GM21390 (cell line): Measurements from ENCODE around the gene PEX13.
"Not testable (repeated sequence)": the region's sequence is repeated elsewhere in the genome, so short reads cannot be mapped to it uniquely, and the experiment has no call there.

Source experiments
- ATAC-seq: cut with Tn5 transposase; IDR thresholded peaks from one replicate; pipeline ENCODE4 v1.9.1; 2021; ENCODE audit not compliant: unreplicated experiment

Gene PEX13, protein sequence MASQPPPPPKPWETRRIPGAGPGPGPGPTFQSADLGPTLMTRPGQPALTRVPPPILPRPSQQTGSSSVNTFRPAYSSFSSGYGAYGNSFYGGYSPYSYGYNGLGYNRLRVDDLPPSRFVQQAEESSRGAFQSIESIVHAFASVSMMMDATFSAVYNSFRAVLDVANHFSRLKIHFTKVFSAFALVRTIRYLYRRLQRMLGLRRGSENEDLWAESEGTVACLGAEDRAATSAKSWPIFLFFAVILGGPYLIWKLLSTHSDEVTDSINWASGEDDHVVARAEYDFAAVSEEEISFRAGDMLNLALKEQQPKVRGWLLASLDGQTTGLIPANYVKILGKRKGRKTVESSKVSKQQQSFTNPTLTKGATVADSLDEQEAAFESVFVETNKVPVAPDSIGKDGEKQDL

DNA sequence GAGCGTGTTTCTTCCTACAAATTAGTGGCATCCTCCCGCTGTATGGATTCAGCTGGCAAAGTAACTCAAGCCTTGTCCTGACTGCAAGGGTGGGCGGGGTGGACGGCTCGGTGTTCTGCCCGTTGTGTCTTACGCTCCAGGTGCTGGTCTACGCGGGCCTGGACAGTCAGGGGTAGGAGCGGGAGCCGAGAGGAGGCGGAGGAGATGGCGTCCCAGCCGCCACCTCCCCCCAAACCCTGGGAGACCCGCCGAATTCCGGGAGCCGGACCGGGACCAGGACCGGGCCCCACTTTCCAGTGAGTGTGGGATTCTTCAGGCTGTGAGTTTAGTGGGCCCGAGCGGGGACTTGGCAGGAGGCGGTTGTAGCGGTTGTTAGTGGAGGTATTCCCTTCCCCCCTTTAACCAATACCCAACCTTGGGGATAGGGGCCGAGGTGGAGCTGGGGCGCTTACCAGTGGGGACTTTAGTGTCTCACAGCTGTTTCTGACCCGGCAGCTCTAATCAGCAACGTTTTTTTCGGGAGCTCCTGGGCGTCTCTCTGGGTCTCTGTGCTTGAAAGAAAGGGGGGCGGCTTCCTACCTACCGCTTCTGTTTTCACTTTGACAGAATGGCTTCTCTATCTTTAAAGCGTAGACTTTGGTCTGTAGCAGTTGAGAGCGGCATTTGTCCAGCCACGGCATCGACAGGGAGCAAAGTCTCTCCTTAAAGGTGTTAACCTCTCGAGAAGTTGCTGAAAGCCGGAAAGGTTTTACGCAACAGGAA is at the start of gene PEX13, which contains the start of gene PUS10:
Gene PEX13, plus strand, starts transcription at position 165 of the 762 bp plus-strand sequence. Its CDS starts 40 bp downstream, at position 205.
Gene PUS10, minus strand, starts transcription at position 700 of the 762 bp plus-strand sequence. CDS start 6,365 bp downstream, outside the sequence.
- peak; percentile 75 for ATAC-seq

DNA sequence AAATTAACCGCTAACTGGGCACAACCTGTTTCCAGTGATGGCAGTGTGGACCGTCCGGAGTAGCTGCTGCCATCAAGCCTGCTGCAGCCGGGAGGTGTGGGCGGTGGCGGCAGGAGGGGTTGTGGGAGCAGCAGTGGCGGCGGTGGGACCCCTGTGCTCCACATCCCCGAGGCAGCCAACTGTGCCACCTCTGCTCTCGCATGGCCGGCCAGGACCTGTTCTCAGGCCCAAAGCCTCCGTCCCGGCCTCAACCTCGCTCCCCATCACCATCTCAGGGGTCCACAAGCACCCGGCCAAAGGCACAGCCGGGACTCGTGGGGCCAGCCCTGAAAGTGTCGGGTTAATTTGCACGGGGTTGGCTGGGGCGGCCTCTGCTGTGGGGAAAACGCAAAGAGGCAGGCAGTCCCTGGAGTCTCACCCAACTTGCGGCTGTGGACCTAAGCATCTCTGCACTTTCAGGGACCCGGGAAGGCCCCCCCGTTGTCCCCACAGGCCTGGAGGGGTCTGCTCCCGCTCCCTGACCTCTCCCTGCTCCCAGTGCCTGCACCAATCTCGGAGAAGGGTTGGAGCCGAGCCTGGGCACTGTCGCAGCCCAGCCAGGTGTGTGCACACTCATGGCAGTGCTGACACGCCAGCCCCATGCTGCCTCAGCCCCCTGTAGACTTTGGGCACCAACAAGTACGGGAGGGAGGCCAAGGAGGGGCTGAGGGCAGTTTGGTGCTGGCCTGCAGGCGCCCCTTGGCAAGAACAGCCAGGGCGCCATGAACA is 44.4 kb upstream of the PEX13 start:
- no peak for ATAC-seq

DNA sequence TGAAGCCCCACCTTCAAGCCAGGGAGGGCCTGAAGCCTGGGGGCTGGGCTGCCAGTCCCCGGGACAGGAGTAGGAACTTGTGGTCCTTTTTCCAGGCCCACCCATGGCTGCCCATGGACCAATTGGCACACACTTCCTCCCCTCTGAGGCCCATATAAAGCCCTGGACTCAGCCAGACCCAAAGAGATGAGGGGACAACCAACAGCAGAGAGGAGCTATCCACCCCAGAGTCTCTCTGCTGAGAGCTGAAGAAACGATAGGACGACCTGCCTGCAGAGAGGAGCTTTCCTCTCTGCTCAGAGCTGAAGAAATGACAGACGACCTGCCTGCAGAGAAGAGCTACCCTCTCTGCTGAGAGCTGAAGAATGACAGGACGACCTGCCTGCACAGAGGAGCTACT is 43.8 kb upstream of the PEX13 start:
- ATAC-seq: no peak

DNA sequence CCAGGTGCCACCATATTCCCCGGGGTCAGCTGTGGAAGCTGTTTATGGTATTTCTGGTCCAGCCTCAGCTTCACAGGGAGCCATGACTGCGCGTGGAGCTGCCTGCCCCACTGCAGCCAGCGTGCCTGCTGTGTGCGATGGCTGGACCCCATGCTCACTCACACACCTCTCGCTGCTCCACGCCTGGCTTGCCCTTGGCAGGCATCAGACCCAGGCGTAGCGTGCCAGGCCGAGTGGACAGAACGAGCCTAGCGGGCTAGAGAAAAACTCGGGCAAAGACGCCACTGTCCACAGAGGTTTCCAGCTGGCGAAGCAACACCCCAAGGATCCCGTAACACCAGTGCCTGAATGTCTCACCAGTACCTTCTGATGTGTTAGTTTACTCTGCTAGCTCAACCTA is 42.9 kb upstream of the PEX13 start:
- no peak for ATAC-seq

DNA sequence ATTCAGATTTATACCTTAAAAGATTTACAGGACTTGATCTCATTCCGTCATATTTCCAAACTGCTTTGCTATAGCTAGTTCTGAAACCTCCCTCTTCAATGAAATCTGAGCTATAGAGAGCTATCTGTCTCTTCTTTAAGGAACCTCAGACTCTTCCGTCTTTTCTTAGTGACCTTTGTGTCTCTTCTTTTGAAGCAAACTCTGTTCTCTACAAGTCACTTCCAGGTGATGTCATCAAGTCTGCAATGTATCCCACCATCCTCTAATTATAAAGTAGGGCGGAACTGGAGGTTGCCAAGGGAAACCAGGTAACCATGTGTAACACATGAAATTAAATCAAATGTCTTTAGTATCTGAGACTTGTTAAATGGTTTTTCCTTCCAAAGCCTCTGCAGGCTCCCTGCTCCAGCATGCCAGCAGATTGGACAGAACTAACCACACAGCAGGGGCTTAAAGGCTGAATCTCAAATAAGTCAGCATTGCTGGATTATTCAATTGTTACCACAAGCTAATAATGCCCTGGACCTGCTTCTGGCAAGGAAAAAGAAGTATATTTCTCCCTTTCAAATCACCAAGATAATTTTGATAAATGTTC is 41.2 kb upstream of the PEX13 start:
- no peak for ATAC-seq

DNA sequence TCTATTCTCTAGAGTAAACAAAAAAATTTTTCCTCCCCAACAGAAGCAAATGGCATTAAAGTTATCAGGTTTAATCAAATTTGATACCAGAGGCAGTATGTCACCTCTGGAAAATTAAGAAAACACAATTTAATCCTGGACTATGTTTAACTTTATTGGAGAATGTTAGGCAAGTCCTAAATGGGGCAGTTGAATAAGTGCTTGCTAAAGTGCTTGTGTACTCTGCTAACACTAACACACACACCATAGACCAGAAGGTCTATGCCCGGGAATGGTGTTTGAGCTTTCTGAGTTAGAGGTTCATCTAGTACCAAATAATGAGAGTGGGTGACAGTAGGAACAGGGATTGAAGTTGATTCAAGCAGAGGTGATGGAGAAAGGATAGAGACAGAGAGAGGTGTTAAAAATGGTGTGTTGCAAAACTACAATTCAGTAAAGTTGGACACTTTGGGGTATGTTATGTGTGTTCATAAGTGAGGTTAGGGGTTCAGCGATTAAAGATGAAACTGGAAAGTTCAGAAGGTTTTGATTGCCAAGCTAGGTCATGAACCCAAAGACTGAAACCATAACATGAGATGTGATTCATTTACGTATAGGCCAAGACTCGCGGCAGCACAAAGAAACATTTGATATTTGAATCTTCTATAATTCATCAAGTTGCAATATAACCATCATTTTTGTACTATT is 40.5 kb upstream of the PEX13 start:
- ATAC-seq: peak; percentile 61

DNA sequence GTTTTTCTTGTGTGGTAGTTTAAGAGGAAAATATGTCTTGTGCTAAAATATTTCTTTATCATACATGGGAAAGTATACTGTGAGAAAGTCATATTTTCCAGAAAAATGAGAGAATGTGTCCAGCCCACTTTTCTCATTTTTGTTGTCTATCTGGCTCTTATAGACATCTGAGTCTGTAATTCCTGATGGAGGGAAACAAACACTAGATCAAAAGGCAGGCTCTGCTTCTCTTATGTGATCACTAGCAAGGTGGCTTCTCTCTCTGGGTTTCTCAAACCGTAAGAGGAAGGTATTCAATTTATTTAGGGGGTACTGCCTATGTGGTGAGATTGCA is 40.0 kb upstream of the PEX13 start:
- no peak for ATAC-seq

DNA sequence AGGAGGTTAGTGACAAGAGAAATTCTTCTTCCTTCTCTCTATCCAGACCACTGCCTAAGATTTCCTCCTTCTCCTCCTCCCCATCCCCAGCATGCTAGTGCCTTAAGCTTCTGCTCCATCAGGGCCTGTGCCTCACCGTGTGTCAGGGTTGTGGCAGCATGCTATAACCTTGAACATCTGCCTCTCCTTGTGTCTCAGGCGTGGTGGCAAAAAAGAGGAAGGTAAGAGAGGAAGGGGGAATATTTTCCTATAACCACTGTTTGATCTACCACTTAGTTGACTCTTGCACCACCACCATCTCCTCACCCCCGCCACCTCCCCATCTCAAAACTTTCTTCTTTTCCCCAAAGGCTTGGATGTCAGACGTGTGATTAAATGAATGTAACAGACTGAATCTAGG is 38.3 kb upstream of the PEX13 start:
- no peak for ATAC-seq

DNA sequence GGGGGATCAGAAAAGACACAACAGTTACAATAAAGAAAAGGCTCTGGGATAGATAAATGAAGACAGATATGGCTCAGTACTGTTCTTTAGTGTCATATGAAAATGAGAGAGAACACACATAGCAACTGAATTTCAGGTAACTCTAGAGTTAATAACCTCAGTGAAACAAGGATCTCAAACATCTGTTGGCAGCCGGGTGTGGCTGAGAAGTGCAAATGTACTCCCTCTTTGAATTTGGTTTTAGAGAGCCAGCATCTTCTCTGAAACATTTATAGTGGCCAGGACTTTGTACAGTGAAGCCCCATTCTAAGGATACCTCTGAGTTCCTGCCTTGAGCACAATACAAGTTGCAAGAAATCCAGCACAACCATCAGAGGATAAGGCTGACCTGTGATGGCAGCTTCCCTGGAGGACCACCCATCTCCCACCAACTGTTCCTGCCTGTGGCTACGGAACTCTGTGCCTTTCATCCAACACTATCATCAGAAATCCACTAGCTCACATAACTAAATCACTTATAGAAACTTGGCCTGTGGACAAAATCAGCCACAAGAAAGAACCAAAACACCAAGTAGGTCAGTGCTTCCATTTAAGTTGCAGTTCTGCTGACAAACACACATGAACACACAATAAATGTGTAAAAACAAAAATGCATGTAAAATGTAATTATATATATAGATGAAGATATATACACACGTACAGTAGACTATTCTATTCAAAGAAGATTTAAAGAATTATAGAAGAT is 37.3 kb upstream of the PEX13 start:
- ATAC-seq: peak; percentile 69

DNA sequence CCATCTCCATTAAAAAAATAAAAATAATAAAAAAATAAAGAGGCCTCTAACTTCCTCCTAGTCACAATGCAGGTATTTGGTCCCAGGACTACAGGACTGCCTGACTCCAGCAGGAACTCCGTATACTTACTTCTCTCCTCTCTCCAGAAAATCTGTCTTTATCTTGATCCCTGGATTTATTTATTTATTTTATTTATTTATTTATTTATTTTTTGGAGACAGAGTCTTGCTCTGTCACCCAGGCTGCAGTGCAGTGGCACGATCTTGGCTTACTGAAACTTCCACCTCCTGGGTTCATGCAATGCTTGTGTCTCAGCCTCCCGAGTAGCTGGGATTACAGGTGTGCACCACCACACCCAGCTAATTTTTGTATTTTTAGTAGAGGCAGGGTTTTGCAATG is 35.5 kb upstream of the PEX13 start:
- not testable (repeated sequence) for ATAC-seq

DNA sequence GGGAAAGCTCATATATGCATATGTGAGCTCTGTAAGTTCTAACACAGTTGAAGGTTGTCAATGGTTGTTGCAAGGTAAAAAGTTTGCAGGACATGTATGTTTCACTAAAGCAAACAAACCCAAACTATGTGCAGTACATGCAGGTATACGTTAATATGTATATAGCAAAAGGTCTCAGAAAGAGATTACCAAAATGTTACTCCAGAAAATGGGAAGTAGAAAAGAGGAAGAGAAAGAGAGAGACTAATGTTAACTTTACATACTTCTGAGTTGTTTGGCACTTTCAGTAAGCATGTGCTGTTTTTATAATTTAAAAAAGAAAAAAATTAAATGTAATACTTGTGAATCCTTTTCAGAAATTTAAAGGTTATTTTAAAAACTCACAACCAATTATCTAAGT is 32.8 kb upstream of the PEX13 start:
- peak; percentile 49 for ATAC-seq

DNA sequence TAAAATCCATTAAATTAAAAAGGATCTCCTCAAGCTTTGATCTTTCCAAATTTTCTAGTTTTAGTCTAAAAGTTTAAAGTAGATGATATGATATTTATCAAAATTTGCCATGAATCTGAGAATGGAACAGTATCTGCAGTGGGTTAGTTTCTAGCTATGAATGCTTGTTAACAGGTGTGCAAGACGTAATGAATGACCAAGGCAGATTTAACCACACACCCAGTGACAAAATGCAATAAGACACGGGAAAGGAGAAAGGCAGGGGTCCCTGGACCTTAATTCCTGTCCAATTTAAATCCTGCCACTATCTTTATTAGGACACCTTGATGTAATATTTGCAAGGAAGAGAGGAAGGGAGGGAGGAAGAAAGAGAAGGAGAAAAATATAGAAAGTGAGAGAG is 30.5 kb upstream of the PEX13 start:
- ATAC-seq: no peak

DNA sequence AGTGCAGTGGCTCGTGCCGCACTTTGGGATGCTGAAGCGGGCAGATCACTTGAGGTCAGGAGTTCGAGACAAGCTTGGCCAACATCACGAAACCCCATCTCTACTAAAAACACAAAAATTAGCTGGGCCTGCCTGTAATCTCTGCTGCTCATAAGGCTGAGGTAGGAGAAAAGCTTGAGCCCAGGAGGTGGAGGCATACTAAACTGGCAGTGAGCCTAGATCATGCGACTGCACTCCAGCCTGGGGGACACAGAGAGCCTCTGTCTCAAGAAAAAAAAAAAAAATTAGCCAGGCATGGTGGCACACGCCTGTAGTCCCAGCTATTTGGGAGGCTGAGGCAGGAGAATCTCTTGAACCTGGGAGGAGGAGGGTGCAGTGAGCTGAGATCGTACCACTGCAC is 29.9 kb upstream of the PEX13 start:
- not testable (repeated sequence) for ATAC-seq

DNA sequence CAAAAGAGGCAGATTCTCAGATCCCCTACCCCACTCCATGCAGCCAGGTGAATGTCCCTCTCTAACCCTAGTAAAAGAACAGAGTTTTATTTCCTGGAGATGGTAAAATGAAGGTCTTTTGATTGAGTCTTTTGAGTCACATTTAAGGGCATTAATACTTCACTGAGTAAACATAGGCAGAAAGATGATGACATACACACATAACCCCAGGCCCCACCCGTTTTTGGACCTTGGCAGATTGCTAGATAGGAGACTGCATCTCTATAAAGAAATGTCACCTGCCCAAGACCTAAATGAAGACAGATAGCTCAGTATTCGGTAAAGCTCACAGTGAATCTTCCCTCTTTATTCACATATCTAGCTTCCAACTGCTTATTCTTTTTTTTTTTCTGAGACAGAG is 28.3 kb upstream of the PEX13 start:
- no peak for ATAC-seq

DNA sequence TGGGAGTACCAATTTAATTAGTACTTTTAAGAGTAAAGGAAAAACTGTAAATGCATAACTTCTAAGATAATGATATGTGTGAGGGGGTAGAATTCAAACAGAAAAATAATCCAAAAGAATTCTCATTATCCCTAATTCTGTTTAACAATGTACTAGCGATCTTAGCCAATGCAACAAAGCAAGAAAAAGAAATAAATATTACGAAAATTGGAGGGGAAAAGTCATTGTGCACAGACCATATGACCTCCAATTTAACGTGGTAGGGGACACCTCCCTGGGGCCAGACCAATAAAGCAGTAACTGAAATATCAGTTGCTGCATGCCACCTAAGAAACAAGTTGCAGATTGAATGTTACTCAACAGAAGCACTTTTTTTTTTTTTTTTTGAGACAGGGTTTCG is 25.9 kb upstream of the PEX13 start:
- no peak for ATAC-seq

DNA sequence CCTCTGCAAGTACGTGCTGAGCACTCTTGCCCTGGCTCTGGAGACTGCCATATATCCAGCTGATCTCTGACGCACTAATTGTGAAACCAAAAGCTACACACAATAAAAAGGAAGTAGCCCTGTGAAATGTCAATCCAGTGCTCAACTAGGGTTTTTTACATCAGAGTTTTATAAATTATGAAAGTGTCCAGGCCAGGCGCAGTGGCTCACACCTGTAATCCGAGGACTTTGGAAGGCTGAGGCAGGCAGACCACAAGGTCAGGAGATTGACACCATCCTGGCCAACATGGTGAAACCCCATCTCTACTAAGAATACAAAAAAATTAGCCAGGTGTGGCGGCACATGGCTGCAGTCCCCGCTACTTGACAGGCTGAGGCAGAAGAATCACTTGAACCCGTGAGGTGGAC is 24.5 kb upstream of the PEX13 start:
- peak; percentile 100 for ATAC-seq

DNA sequence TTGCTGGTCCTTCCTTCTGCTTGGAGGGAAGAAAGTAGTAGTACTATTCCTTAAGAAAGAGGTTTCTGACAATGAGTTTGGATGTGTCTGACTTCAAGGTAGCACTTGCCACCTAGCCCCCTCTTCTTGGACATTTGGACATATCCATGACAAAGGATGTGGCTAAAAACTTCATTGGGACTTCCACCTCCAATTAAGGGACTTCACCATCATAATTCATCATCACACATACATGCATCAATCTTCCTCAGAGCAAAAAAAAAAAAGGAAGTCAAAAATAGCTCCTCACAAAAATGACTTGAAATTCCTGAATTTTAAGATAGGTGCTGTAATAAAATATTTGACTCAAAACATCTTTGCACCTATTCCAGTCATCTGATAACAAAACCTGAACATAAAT is 23.4 kb upstream of the PEX13 start:
- ATAC-seq: no peak

DNA sequence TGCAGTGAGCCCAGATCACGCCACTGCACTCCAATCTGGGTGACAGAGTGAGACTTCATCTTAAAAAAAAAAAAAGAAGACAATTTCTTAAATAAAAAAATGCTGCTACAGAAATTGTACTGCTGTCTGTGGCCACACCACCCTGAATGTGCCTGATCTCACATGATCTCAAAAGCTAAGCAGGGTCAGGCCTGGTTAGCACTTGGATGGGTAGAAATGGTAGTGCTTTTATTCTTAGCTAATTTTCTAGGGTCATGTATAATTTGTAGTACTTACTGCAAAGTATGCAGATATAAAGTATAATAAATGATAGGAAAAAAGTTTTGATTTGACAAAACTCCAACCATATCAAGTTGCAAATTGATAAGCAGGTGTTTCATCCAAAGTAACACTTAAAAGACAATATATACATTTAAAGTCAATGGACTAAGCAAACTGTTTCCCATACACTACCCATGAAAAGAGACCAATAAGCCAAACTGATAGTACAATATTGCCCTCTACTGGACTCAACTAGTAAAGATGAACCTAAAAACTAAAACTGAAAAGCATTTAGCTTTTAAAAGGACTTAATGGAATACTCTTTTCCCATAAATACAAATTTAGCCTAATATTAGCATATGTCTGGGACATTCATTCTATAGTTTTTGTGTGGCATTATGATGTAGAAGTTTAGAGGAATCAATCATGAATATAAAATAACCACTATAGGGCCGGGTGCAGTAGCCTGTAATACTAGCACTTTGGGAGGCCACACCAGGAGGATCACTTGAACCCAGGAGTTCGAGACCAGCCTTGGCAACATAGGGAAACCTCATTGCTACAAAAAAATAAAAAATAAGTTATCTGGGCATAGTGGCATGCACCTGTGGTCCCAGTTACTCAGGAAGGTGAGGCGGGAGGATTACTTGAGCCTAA is 18.6 kb upstream of the PEX13 start:
- ATAC-seq: no peak

DNA sequence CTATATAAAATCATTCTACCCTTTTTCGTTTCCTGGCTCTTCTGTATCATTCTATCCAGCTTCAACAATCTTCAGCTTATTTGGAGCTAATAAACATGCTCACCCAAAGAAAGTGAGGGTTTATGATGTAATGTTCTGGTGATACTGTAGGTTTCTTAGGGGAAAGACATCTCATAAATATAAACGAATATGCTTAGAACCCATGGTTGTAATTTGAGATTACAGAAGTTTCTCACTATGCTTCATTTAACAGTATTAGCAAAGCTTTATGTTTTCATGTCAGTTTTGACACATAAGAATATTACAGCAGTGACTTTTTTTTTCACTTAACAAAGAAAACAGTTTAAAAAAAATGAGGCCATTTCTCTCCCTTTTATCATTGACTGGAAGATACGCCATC is 11.8 kb upstream of the PEX13 start:
- ATAC-seq: no peak
